ENCODE data around the gene SGTB.

The SGTB gene, protein sequence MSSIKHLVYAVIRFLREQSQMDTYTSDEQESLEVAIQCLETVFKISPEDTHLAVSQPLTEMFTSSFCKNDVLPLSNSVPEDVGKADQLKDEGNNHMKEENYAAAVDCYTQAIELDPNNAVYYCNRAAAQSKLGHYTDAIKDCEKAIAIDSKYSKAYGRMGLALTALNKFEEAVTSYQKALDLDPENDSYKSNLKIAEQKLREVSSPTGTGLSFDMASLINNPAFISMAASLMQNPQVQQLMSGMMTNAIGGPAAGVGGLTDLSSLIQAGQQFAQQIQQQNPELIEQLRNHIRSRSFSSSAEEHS

GRCh38 chr5:65721720-65722574, at the start of gene SGTB, which contains the start of gene NLN:
SGTB (minus strand) TSS chr5:65722109; CDS start chr5:65720807, 1,302 bp downstream.
NLN (plus strand) TSS chr5:65722205; CDS start chr5:65722374, 169 bp downstream.
- DNase-seq: no peak

GRCh38 chr5:65771266-65771665, 49.4 kb upstream of the SGTB start:
- DNase-seq: no peak

DNA sequence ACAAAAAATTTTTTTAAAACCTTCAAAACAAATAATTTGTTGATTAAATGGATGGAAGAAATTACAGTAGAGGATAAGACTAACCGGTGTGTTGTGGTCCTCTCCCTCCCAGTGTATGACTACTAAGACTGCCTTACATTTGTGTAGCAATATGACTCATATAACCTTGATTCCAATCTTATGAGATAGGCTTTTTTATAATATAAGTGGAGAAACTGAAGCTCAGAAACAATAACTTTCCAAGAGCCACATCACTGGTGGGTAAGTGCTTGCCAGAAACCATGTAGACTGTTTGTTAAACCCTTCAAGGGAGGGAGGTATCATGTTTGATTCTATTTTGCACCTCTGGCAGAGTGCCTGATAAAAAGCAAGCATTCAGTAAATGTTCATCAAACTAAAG, 47.6 kb upstream of the SGTB start:
- DNase-seq: no peak

DNA sequence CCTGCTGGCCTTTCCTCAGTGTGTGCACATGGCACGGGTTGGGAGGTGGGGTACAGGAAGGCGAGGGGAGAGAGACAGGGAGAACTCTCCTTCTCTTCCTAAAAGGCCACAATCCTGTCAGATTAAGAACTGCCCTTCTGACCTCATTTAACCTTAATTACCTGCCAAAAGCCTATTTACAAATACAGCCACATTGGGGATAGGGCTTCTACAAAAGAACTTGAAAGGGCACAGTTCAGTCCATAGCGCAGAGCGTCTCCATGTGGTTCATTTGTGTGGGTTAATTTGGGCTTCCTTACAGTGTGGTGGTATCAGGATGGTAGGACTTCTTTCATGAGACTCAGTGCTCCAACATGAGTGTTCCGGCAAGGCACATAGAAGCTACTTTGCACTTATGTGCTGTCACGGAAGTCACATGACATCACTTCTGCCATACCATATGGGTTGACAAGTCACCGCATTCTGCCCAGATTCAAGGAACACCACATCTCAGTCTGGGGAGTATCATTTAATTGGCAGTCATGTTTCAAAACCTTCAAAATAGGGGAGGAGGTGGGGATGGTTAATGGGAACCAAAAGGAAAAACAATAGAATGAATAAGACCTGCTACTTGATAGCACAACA, 46.9 kb upstream of the SGTB start:
- DNase-seq: no peak

- no peak for DNase-seq
Observed at GRCh38 chr5:65767565-65767964, 45.7 kb upstream of the SGTB start.

DNA sequence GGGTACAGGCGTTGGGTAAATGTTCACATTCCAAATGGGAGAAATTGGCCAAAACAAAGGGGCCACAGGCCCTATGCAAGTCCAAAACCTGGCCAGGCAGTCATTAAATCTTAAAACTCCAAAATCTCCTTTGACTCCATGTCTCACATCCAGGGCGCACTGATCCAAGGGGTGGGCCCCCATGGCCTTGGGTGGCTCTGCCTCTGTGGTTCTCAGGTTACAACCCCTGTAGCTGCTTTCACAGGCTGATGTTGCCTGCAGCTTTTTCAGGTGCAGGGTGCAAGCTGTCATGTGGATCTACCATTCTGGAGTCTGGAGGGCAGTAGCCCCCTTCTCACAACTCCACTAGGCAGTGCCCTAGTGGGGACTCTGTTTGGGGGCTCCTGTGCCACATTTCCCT, 44.9 kb upstream of the SGTB start:
- DNase-seq: no peak

DNA sequence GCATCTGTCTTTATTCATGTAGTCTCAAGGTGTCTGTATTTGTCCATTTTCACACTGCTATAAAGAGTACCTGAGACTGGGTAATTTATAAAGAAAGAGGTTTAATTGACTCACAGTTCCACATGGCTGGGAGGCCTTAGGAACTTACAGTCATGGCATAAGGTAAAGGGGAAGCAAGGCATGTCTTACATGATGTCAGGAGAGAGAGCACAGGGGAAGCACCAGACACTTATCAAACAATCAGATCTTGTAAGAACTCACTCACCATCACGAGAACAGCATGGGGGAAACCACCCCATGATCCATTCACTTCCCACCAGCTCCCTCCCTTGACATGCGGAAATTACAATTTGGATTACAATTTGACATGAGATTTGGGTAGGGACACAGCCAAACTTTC, 44.3 kb upstream of the SGTB start:
- DNase-seq: no peak

GRCh38 chr5:65765582-65765981, 43.7 kb upstream of the SGTB start:
- no peak for DNase-seq

GRCh38 chr5:65762234-65762633, 40.3 kb upstream of the SGTB start:
- DNase-seq: no peak

DNA sequence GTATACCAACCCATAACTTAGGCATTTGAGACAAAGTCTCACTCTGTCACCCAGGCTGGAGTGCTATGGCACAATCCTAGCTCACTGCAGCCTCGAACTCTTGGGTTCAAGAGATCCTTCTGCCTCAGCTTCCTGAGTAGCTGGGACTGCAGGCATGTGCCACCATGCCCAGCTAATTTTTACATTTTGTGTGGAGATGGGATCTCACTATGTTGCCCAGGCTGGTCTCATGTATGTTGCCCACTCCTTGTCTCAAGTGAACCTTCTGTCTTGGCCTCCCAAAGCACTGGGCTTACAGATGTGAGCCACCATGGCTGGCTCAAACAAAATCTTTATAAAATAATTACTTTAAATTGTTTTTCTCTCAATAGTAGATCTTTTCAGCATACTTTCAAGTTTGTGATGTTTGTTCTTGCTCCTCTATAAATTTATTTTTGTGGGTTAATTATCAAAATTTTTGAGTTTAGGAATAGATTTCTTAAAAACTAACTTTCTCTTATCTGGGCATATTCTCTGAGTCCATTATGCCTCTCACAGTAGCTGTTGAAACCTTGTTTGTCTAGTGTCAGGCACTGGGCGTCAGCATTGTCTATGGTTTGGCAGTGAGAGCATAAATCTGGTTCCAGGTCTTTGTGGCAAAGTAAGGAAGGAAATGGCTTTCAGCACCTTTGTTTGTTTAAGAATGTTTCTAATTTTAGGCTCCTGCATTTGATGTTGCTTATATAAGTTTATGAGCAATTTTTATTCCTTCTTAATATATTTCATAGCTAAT, 38.8 kb upstream of the SGTB start:
- no peak for DNase-seq

DNA sequence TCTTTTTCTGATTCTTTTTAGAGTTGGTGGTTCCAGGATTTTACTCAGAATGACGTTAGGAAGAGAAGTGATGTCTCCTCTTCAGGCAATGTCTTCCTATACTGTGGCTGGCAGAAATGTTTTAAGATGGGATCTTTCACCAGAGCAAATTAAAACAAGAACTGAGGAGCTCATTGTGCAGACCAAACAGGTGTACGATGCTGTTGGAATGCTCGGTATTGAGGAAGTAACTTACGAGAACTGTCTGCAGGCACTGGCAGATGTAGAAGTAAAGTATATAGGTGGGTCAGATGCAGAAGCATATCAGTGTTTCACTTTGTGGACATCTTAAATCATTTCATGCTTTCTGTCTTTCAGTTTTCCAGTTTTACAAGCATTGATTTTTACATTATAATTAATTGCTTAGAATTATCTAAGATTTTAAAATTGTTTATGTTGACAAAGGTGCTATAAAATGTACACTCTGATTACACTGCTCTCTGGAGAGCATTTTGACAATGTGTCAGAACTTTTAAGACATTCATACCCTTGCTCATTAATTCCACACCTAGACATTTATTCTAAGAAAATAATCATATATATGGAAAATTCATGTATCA, 36.7 kb upstream of the SGTB start:
- no peak for DNase-seq

DNA sequence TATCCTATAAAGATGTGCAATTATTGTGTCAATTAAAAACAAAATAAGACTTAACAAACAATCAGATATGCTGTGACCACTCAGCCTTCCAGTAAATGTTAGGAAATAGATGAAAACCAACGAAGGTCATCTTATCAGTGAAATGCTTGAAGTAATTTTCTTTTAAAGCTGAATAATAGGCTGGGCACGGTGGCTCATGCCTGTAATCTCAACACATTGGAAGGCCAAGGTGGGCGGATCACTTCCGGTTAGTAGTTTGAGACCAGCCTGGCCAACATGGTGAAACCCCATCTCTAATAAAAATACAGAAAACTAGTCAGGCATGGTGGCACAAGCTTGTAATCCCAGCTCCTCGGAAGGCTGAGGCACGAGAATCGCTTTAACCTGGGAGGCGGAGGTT, 31.3 kb upstream of the SGTB start:
- no peak for DNase-seq

DNA sequence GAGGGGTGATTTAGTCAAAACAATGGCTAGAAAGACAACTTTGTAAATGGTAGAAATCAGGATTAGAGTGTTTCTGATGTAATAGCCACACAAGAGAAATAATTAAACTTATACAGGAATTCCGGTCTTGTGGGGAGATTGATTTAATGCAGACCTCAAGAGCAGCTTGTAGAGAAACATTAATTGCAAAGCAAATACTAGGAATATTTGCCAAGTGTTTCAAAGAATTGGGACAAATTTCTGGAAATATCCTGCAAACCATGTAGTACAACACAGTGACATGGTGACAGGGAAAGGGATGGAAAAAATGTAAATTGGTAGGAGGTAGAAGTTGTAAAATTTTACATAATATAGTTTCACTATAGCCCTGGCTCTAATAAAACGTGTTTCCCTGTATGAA, 29.0 kb upstream of the SGTB start:
- DNase-seq: no peak

GRCh38 chr5:65749956-65750355, 28.0 kb upstream of the SGTB start:
- no peak for DNase-seq

DNA sequence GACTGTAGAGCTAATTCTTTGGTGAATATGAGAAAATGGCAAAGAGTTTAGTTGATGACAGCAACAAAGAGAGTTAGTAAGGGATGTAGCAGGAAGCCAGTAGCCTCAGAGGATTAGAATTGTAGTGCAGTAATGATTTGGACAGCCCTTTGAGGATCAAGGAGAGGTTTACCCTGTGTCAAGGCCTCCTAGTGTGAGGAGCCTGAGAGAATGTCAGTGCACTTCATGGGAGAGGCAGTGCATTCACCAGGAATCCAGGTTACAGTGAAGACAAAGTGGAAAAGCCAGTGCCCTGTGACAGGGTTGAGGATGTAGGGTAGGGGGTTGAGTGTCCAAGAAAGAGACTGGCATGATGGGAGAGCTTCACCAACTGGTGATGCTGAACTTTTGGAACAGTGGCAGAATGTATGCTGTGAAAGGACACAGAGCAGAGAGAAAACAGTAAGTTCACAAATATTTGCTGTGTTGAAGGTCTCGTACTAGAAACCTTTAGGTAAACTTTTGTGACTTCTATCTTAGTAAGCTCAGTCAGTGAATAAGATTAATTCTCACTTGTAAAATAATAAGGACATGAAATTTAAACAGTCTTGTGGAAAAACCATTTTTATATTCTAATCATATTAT, 27.4 kb upstream of the SGTB start:
- DNase-seq: no peak

DNA sequence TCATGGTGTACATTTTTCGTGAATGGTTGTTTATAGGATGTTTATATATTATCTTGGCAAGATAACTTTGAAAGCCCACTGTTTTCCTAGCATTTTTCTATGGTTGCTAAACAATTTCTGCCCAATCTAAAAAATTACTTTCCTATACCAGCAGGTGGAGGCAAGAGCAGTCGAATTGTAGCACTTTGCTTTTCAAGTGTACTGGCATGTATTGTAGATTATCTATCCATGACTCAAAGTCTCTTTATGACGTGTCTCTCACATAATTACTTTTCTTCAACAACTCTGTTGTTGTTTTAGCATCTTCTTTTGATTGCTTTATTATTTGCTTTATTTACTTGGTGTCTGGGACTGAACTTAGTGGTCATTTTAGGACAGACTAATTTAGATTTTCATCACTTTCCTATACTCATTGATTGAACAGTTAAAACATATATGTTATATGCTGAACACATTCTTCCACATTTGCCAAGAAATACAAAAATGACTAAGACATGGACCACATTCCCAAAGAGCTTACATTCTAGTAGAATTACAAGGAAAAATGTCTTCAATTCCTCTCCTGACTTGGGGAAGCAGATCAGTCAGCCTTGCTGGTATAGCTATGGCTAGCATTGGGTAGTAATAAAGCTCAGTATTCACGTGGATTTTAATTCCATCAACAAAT, 20.8 kb upstream of the SGTB start:
- DNase-seq: peak; percentile 20

GRCh38 chr5:65739162-65739561, 17.3 kb upstream of the SGTB start:
- no peak for DNase-seq

DNA sequence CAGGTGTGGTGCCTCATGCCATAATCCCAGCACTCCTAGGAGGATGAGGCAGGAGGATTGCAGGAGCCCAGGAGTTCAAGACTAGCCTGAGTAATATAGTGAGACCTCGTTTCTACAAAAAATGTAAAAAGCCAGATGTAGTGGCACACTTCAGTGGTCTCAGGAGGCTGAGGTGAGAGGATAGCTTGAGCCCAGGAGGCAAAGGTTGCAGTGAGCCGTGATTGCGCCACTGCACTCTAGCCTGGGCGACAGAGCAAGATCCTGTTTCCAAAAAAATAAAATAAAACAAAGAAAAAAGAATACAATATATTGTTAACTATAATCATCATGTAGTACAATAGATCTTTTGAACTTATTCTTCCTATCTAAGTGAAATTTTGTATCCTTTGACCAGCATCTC, 16.4 kb upstream of the SGTB start:
- DNase-seq: no peak

DNA sequence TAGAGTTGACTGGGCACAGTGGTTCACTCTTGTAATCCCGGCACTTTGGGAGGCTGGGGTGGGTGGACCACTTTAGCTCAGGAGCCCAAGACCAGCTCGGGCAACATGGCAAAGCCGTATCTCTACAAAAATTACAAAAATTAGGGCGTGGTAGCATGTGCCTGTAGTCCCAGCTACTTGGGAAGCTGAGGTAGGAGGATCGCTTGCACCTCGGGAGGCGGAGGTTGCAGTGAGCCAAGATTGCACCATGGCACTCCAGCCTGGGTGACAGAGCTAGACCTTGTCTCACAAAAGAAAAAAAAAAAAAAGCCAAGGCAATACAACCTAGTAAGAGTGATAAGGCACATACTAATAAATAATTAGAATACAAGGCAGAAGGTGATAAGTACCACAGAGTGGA, 15.9 kb upstream of the SGTB start:
- DNase-seq: no peak

- no peak for DNase-seq
Observed at GRCh38 chr5:65736011-65736410, 14.1 kb upstream of the SGTB start.

DNA sequence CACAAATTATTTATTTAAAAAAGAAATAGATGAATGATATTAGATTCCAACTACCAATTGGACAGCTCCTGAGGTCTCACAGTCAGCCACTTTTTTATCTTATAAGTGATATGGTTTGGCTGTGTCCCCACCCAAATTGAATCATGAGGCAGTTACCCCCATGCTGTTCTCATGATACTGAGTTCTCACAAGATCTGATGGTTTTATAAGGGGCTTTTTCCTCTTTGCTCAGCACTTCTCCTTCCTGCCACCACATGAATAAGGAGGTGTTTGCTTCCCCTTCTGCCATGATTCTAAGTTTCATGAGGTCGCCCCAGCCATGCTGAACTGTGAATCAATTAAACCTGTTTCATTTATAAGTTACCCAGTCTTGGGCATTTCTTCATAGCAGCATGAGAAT, 13.0 kb upstream of the SGTB start:
- no peak for DNase-seq

Measured in SIG-M5 (cell line).